Prostate gland (tissue), 2 donors: ENCODE results near the gene DYNLT1.

ENCODE experiments used
- POLR2AphosphoS5 ChIP-seq: sonication (generic); formaldehyde crosslinking; IDR thresholded peaks from one replicate; pipeline ENCODE4 v1.6.1; 2017; ENCODE audit warnings: antibody characterized with exemption
- TF ChIP-seq, protein P1 (sequence below), 4 experiments: fragments of 200-600 bp in 2 of 4; fragments of 450-650 bp in 2 of 4; sonication (generic) in 2 of 4; IDR thresholded peaks; 1 replicate in 3 of 4; 2 replicates in 1 of 4; pipeline ENCODE4 v1.5.1; 2016 to 2019; ENCODE audit warnings: antibody characterized with exemption in 4 of 4, mild to moderate bottlenecking in 2 of 4, moderate library complexity in 2 of 4

DNA sequence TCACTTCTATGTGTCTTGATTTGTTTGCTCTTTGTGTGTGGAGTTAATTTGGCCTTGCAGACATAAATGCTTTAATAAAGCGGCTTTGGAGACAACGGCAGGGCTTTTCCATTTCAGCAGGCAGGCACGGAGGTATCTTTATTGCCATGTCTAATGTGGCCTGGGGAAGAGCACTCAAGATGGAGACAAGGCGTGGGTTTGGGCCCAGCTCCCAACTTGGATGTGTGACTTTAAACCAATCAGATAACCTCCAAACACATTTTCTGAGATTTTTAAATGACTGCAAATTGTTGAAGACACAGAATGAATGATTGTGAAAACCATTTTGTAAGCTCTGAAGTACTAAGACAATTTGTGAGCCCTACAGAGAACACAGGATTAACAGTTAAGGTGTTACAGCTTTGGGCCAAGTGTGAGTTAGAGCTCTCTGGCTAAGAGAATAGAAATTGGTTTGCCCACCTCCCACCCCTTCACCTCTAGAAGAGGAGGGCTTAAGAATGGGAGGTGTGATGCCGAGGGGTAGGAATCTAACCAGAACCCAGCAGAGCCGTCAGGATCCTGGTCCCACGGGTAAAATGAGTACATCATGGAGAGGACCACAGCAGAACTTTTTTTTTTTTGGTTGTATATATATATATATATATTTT, 9.0 kb downstream of the DYNLT1 start:
- TF ChIP-seq POLR2AphosphoS5, result no peak
- TF ChIP-seq, protein P1, sequence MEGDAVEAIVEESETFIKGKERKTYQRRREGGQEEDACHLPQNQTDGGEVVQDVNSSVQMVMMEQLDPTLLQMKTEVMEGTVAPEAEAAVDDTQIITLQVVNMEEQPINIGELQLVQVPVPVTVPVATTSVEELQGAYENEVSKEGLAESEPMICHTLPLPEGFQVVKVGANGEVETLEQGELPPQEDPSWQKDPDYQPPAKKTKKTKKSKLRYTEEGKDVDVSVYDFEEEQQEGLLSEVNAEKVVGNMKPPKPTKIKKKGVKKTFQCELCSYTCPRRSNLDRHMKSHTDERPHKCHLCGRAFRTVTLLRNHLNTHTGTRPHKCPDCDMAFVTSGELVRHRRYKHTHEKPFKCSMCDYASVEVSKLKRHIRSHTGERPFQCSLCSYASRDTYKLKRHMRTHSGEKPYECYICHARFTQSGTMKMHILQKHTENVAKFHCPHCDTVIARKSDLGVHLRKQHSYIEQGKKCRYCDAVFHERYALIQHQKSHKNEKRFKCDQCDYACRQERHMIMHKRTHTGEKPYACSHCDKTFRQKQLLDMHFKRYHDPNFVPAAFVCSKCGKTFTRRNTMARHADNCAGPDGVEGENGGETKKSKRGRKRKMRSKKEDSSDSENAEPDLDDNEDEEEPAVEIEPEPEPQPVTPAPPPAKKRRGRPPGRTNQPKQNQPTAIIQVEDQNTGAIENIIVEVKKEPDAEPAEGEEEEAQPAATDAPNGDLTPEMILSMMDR (IDR thresholded peaks at IDR 0.05), result no peak
